PC-9 (cell line): ENCODE data around the gene HNRNPF. TPM values are rescaled to one million over a fixed set of nuclear protein-coding genes. Genes with fewer than 3 reads are reported as not detected.

ENCODE experiments used
- BruUV-seq: library from RNA; stranded (reverse); fragments of 400-500 nt; replicated peaks from 2 replicates; lab custom pipeline; 2021; lab: Mats Ljungman, UMichigan
- CTCF ChIA-PET: fragments of 300-600 bp; sonication (Branson Sonifier 250); formaldehyde crosslinking; loops from one replicate; lab custom pipeline; 2022; ENCODE audit warnings: antibody characterized with exemption; lab: Charles Lee
- POLR2A ChIA-PET: fragments of 300-600 bp; sonication (Branson Sonifier 250); formaldehyde crosslinking; loops from one replicate; lab custom pipeline; 2022; ENCODE audit warnings: antibody characterized with exemption; ENCODE audit not compliant: unreplicated experiment; lab: Charles Lee
- DNase-seq, 2 experiments: peaks; one replicate each; pipeline versions ENCODE4 v3.0.0 to v3.0.0-alpha.2; 2015 to 2022; ENCODE audit warnings: mixed read lengths in 1 of 2
- H2AFZ ChIP-seq: fragments of 200-600 bp; sonication (generic); 2 replicates; pipeline ENCODE4 v1.8.1; 2017; ENCODE audit warnings: antibody characterized with exemption
- H3F3A ChIP-seq: fragments of 200-600 bp; sonication (generic); 2 replicates; pipeline ENCODE4 v1.8.1; 2017; ENCODE audit warnings: antibody characterized with exemption, mild to moderate bottlenecking, low read depth; ENCODE audit not compliant: insufficient read depth
- H3K27ac ChIP-seq: fragments of 200-600 bp; sonication (generic); 2 replicates; pipeline ENCODE4 v1.6.1; 2016; ENCODE audit warnings: mixed run types
- H3K27me3 ChIP-seq: fragments of 200-600 bp; sonication (generic); 2 replicates; pipeline ENCODE4 v1.6.1; 2016; ENCODE audit warnings: low read depth, mixed run types; ENCODE audit not compliant: insufficient read depth
- H3K36me3 ChIP-seq: fragments of 200-600 bp; sonication (generic); 2 replicates; pipeline ENCODE4 v1.6.1; 2016; ENCODE audit warnings: low read depth, mixed run types
- H3K4me1 ChIP-seq: fragments of 200-600 bp; sonication (generic); replicated peaks from 2 replicates; pipeline ENCODE4 v1.6.1; 2016; ENCODE audit warnings: mixed run types; ENCODE audit not compliant: insufficient read depth
- H3K4me2 ChIP-seq: fragments of 200-600 bp; sonication (generic); 2 replicates; pipeline ENCODE4 v1.6.1; 2017; ENCODE audit warnings: mixed run types
- H3K4me3 ChIP-seq: fragments of 200-600 bp; sonication (generic); 2 replicates; pipeline ENCODE4 v1.6.1; 2016; ENCODE audit warnings: mixed run types
- H3K79me2 ChIP-seq: fragments of 200-600 bp; sonication (generic); 2 replicates; pipeline ENCODE4 v1.6.1; 2017; ENCODE audit warnings: low read depth, mixed run types
- H3K9me2 ChIP-seq: fragments of 200-600 bp; sonication (generic); 2 replicates; pipeline ENCODE4 v1.8.1; 2017; ENCODE audit warnings: mild to moderate bottlenecking; ENCODE audit not compliant: insufficient read depth
- H3K9me3 ChIP-seq: fragments of 200-600 bp; sonication (generic); 2 replicates; pipeline ENCODE4 v1.8.1; 2016; ENCODE audit warnings: low read depth; ENCODE audit not compliant: insufficient read depth
- H4K20me1 ChIP-seq: fragments of 200-600 bp; sonication (generic); 2 replicates; pipeline ENCODE4 v1.8.1; 2017; ENCODE audit not compliant: insufficient read depth
- CTCF ChIP-seq: fragments of 200-600 bp; sonication (generic); conservative IDR thresholded peaks from 2 replicates; pipeline ENCODE4 v1.6.1; 2017; ENCODE audit warnings: mixed run types, antibody characterized with exemption, mild to moderate bottlenecking, moderate library complexity
- EZH2 ChIP-seq: fragments of 200-600 bp; sonication (generic); IDR thresholded peaks from 2 replicates; pipeline ENCODE4 v1.8.0; 2017; ENCODE audit warnings: antibody characterized with exemption, low read depth
- intact Hi-C: fragments of 100-400 bp; cut with micrococcal nuclease; formaldehyde crosslinking; loops from one replicate; pipeline ENCODE4 v1.10.0; 2022; ENCODE audit not compliant: unreplicated experiment
- total RNA-seq: library from RNA; stranded (reverse); gene quantifications from 2 replicates; pipeline ENCODE4 v1.2.3, GENCODE V29; 2021

HNRNPF gene
- total RNA-seq, 1 experiment from 2014 or later = 337 TPM

- Histone ChIP-seq H3K9me2 (no peaks in the 10 kb centered on the region), H3K27ac (no peak overlapping the region), H3K4me1 (peaks cover 6% of the 10 kb centered on the region), H2AFZ (no peak overlapping the region), H4K20me1 (no peaks in the 10 kb centered on the region), H3K27me3 (no peaks in the 10 kb centered on the region), H3K36me3 (no peaks in the 10 kb centered on the region), H3F3A (peaks cover 29% of the 10 kb centered on the region), H3K79me2 (peaks cover 3% of the 10 kb centered on the region), H3K9me3 (no peaks in the 10 kb centered on the region), H3K4me2 (no peak overlapping the region), H3K4me3 (no peak overlapping the region)
- no TSS peak for BruUV-seq
- ChIA-PET POLR2A (no interaction called here), CTCF (no interaction called here)
- no peak for TF ChIP-seq CTCF
- no peak for TF ChIP-seq EZH2
- intact Hi-C loops = no loop called here
- DNase-seq = no peak
These were observed 6.6 kb upstream of the HNRNPF start for GRCh38 chr10:43415544-43415943.

GRCh38 chr10:43411536-43411935 is 2.5 kb upstream of the HNRNPF start:
- Histone ChIP-seq H3K4me3 (no peak overlapping the region), H3K9me2 (no peaks in the 10 kb centered on the region), H3K9me3 (no peaks in the 10 kb centered on the region), H3K27me3 (no peaks in the 10 kb centered on the region), H3K4me2 (no peak overlapping the region), H3K79me2 (peaks cover 34% of the 10 kb centered on the region), H2AFZ (no peak overlapping the region), H4K20me1 (peaks cover 4% of the 10 kb centered on the region), H3K27ac (no peak overlapping the region), H3K4me1 (peaks cover 8% of the 10 kb centered on the region), H3F3A (peaks cover 36% of the 10 kb centered on the region), H3K36me3 (no peaks in the 10 kb centered on the region)
- DNase-seq = no peak
- POLR2A ChIA-PET = no interaction called here
- intact Hi-C loops = no loop called here
- TF ChIP-seq EZH2 (no peak), CTCF (no peak)
- CTCF ChIA-PET = no interaction called here
- no TSS peak for BruUV-seq

GRCh38 chr10:43410345-43410744 is 1.4 kb upstream of the HNRNPF start:
- Histone ChIP-seq H3K4me1 (peaks cover 14% of the 10 kb centered on the region), H3K36me3 (no peaks in the 10 kb centered on the region; the same call in 1 of the 2 replicates), H3K27me3 (no peaks in the 10 kb centered on the region), H3K4me3 (peak overlapping the region; percentile 98; the same call in 1 of the 2 replicates), H3K27ac (peak overlapping the region; percentile 90), H3K9me3 (no peaks in the 10 kb centered on the region), H3K79me2 (peaks cover 46% of the 10 kb centered on the region), H3K4me2 (peak overlapping the region; percentile 90), H3K9me2 (no peaks in the 10 kb centered on the region), H4K20me1 (peaks cover 16% of the 10 kb centered on the region), H2AFZ (peak overlapping the region; percentile 92), H3F3A (peaks cover 36% of the 10 kb centered on the region)
- intact Hi-C loops = no loop called here
- DNase-seq = no peak
- POLR2A ChIA-PET = no interaction called here
- no TSS peak for BruUV-seq
- CTCF ChIA-PET = no interaction called here
- TF ChIP-seq EZH2 = no peak
- no peak for TF ChIP-seq CTCF
